NK-92 (cell line): ENCODE results near the gene PNLIPRP3.

Source experiments
- DNase-seq: peaks from one replicate; lab custom pipeline; 2025; ENCODE audit not compliant: unreplicated experiment; lab: John Stamatoyannopoulos, UW

PNLIPRP3 gene

DNA sequence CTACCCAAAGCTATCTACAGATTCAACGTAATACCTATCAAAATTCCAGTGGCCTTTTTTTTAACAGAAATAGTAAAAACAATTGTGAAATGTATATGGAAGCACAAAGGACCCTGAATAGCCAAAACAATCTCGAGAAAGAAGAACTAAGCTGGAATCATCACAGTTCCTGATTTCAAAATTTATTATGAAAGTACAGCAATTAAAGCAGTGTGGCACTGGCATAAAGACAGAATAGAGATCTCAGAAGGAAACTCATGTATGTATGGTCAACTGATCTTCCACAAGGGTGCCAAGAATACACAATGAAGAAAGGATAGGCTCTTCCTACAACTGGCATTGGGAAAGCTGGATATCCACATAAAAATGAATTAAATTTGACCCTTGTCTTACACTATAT, 23.2 kb downstream of the PNLIPRP3 start:
- DNase-seq: no peak

DNA sequence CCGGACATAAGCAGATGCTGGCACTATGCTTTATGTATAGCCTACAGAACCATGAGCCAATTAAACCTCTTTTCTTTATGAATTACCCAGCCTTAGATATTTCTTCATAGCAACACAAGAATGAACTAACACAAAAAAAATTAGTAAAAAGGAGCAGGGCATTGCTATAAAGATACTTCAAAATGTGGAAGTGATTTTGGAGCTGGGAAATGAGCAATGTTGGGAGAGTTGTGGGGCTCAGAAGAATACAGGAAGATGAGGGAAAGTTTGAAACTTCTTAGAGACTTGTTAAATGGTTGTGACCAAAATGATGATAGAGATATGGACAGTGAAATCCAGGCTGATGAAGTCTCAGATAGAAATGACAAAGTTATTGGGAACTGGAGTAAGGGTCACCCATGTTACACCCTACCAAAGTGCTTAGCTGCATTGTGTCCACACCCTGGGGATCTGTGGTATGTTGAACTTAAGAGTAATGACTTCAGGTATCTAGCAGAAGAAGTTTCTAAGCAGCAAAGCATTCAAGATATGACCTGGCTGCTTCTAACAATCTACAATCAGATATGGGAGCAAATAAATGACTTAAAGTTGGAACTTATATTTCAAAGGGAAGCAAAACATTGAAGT, 24.2 kb downstream of the PNLIPRP3 start:
- DNase-seq: no peak

- no peak for DNase-seq
Observed at GRCh38 chr10:116452338-116452720, 24.7 kb downstream of the PNLIPRP3 start.

GRCh38 chr10:116457488-116457887, 29.8 kb downstream of the PNLIPRP3 start:
- DNase-seq: no peak

DNA sequence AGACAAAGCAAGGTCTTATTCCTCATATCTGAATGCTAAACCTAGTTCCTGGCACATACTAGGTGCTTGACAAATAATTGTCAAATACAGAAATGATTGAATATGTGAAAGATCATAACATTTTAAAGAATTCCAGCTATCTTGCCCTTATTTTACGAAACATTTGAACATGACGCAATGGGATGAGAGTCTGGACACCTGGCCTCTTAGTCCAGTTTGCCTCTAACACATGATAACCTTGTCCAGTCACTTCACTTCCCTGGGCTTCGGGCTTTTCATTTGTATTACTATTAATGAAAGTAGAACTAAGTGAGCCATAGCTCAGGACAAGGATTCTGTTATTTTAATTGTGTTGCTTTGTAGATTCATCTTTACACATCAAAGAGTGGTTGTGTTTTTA, 32.6 kb downstream of the PNLIPRP3 start:
- no peak for DNase-seq

DNA sequence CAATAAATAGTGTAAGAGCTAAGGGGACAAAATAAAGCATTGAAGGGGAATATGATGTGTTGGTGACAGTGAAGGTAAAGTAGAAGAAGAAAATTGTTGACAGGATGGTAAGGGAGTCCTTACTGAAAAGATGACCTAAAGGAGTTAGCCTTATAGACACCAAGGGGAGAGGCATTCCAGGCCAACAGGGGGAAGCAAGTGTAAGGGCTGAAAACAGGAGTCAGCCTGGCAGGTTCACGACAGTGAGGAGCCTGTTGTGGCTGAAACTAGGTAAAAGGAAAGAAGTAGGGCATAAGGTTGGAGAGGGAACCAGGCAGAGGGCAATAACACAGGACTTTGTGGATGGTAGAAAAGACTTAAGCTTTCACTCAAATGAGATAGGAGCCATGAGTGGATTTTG, 34.0 kb downstream of the PNLIPRP3 start:
- DNase-seq: no peak

GRCh38 chr10:116464257-116464656, 36.6 kb downstream of the PNLIPRP3 start:
- DNase-seq: no peak

DNA sequence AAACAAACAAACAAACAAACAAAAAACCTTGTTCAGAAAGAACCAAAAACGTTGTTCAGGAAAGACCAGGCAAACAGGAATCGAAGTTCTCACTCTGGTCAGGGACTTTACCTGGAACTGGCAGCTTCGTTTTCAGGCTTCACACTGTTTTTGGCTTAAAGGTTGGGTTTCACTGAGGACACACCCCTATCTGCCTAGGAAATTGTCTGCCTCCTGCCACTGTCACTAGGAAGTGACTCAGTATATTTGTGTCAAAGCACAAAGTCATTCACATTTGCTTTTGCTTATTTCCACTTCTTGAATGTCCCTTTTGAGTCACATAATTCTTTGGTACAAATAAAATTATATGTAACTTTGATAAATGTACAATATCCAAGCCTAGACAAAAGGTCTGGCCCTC, 37.9 kb downstream of the PNLIPRP3 start:
- DNase-seq: no peak

GRCh38 chr10:116466715-116467422, 39.2 kb downstream of the PNLIPRP3 start:
- DNase-seq: no peak

- no peak for DNase-seq
Observed at GRCh38 chr10:116469437-116469836, 41.8 kb downstream of the PNLIPRP3 start.

GRCh38 chr10:116470071-116470470, 42.4 kb downstream of the PNLIPRP3 start:
- no peak for DNase-seq

DNA sequence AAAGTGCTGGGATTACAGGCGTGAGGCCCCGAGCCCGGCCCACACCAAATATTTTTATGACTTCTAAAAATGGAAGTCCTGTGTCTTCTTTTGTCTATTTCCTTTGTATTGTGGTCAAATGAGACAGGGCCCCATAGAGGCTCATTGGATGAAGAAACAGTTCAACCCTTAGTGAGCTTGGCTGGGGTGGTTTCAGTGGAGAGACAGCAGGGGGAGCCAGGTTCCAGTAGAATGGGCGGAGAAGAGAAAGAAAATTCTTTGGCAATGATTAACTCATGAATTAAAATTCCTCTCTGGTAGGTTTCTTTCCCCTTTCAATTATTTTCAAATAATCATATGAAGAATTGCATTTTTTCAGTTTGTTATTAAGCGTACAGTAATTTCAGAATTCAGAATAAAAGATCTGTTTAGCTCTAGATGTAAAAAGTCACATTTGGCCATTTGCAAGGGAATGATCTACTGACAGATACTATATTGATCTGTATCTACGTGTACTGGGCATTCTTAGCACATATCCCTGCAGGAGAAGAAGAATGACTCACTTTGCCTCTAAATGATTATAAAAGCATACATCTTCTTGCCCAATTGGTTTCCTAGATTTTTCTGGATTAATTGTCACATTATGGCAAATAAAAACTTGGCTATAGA, 43.2 kb downstream of the PNLIPRP3 start:
- no peak for DNase-seq

DNA sequence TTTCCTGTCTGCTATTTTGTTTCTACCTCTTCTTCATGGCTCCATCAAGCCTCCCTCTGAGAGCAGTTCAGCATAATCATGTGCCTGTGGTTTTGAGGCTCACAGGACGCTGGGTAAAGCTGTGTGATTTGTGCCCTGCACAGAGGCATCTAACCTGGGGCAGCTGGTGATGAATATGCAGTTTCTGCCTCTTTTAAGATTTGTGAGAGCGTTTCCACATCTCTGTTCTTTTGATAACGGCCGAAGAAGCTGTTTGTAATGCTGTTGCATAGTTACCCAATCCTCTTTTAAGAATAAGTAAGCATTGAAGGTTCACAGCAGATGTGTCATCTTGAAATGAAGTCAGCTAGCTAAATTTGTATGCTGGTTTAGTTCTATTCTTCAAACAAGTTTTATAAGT, 45.2 kb downstream of the PNLIPRP3 start:
- no peak for DNase-seq

DNA sequence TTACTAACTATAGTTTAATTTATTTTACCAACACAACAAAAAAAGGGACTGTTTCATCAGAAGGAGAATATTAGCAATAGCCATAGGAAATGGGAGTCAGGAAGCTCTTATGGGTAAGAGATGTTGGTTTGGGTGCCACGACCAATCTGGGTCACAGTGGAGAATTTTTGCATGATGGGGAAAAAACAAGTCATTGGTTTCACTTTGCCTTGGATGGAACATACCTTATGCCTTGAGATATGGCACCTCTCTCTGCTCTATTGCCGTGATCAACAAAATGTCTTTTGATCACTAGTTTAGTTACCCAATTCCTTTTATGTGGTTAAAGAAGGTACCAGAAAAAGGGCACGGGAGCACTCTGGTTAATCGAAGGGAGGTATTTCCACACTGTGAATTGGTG, 48.2 kb downstream of the PNLIPRP3 start:
- DNase-seq: no peak

DNA sequence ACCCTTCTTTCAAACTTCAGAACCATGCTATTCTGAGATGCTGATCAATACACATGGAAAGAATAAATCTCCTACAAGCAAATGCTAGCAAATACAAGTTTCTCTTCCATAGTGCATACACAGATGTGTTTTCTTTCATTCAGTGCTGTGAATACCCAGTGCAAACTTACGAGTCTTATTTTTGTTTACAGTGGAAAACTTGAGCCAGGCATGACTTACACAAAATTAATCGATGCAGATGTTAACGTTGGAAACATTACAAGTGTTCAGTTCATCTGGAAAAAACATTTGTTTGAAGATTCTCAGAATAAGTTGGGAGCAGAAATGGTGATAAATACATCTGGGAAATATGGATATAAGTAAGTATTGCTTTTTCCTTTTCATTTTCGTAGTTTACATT, 48.8 kb downstream of the PNLIPRP3 start:
- DNase-seq: no peak

DNA sequence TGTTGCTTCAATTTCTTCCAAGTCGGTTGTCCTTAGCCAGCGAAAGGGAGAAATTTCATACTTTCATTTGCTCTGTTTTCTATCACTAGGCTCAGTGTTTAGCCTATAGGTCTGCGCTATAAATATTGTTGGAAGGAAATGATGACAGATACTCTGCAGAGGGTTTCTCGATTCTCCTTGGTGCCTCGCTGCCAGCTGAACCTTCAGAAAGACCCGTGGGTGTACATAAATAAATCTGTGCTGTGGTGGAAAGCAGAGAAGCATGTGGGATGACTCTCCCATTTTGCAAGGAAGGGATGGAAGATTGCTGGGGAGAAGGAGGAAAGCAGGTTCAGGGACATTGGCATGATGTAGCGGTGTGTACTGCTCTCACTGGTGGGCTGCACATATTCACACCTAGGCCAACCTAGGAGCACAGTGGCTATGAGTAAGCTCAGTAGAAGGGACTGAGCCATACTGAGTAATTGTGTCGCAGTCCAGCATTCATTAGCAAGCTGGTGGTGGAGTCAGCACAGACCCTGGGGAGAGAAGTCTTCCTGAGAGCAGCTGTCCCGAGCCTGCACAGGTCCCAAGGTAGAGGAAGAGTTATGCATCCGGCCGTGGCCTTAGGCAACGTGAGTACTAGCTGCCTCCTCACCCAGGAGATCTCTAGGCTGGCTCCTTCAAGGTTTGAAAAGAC, 50.5 kb downstream of the PNLIPRP3 start:
- DNase-seq: no peak

DNA sequence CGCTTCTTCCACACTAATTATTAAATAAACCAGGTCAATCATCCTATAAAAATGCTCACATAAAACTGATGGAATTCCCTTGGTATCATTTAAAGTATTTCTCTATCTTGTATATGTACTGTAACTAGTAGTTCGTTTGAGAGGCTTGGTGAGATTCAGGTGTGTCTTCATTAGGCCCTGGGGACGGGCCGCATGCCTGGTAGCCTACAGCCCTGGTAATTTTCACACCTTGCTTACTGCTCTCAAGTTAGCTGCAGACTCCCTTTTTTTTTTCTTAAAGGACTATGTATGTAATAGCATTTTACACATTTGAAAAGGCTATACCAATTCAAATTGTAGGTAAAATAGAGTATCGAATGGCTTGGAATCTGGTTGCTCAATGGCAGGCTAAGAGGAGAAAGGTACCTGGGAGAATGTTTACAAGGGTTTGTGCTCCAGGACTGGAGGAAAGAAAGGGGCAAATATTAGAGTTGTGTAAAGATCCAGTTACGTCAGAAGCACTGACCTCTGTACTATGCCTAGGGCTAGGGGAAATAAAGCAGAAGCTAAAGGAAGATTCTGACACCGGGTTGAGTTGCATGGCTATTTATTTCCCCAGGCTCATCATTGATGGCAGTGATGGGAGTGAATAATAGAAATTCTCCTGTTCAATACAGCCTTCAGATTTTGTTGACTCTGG, 59.3 kb downstream of the PNLIPRP3 start:
- DNase-seq: no peak

GRCh38 chr10:116487522-116488430, 60.1 kb downstream of the PNLIPRP3 start:
- no peak for DNase-seq

GRCh38 chr10:116489460-116489859, 61.8 kb downstream of the PNLIPRP3 start:
- DNase-seq: no peak

GRCh38 chr10:116490028-116490662, 62.5 kb downstream of the PNLIPRP3 start:
- no peak for DNase-seq
